ENCODE results near the gene NKIRAS1. TPM values are rescaled to one million over a fixed set of nuclear protein-coding genes. Genes with fewer than 3 reads are reported as not detected.

Gene NKIRAS1
- total RNA-seq, 1 donor from 2014 or later, result 30.9 TPM

DNA sequence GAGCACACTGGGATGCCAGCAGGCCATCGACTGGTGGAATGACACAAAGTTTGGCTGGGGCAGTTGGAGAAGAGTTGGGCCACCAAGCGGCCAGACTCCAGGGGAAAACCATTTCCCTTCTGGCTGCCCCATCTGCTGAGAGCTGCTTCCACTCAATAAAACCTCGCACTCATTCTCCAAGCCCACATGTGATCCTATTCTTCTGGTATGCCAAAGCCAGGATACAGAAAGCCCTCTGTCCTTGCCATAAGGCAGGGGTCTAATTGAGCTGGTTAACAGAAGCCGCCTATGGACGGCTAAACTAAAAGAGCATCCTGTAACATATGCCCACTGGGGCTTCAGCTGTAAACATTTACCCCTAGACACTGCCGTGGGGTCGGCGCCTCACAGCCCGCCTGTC is 55.1 kb downstream of the NKIRAS1 start:
- H3K4me3 Mint-ChIP-seq, result no peak overlapping the region
- H3F3A ChIP-seq (ENCODE audit: low read depth), result peaks cover 31% of the 10 kb centered on the region
- H3K9me3 Mint-ChIP-seq, result peaks cover 3% of the 10 kb centered on the region
- H3K27ac Mint-ChIP-seq, result no peak overlapping the region
- H3K27me3 ChIP-seq, result no peaks in the 10 kb centered on the region
- peaks cover 99% of the 10 kb centered on the region for H4K20me1 ChIP-seq (ENCODE audit: low read depth)
- TF ChIP-seq EZH2 (IDR thresholded peaks at IDR 0.05) (no peak), CTCF (IDR thresholded peaks at IDR 0.05) (no peak), EZH2phosphoT487 (IDR thresholded peaks at IDR 0.05) (no peak)
- H2AFZ ChIP-seq (replicated peaks), result no peak overlapping the region
- no peak overlapping the region for H3K4me3 ChIP-seq
- no peak overlapping the region for H3K27ac ChIP-seq
- peaks cover 37% of the 10 kb centered on the region for H3K4me1 Mint-ChIP-seq
- no peak overlapping the region for H3K4me2 ChIP-seq
- H3K9me3 ChIP-seq (ENCODE audit: low read depth), result no peaks in the 10 kb centered on the region
- peaks cover 40% of the 10 kb centered on the region for H3K4me1 ChIP-seq
- H3K36me3 Mint-ChIP-seq, result peaks cover 16% of the 10 kb centered on the region
- no peaks in the 10 kb centered on the region for H3K36me3 ChIP-seq
- H3K79me2 ChIP-seq (ENCODE audit: low read depth), result peaks cover 100% of the 10 kb centered on the region
- H3K27me3 Mint-ChIP-seq (ENCODE audit: insufficient read depth, low read depth), result no peaks in the 10 kb centered on the region
- DNase-seq (ENCODE audit: low spot score), result no peak
- H3K9ac ChIP-seq, result no peak overlapping the region

GRCh38 chr3:23859839-23860382 is 56.9 kb downstream of the NKIRAS1 start:
- no peak for DNase-seq (ENCODE audit: low spot score)
- peaks cover 19% of the 10 kb centered on the region for H3K36me3 Mint-ChIP-seq
- Histone ChIP-seq H3K9ac (no peak overlapping the region), H4K20me1 (ENCODE audit: low read depth) (peaks cover 96% of the 10 kb centered on the region), H2AFZ (replicated peaks) (no peak overlapping the region), H3K4me2 (no peak overlapping the region), H3K36me3 (no peaks in the 10 kb centered on the region), H3K27ac (no peak overlapping the region), H3K27me3 (no peaks in the 10 kb centered on the region), H3K4me1 (peaks cover 28% of the 10 kb centered on the region), H3F3A (ENCODE audit: low read depth) (peaks cover 19% of the 10 kb centered on the region), H3K9me3 (ENCODE audit: low read depth) (no peaks in the 10 kb centered on the region), H3K79me2 (ENCODE audit: low read depth) (peaks cover 100% of the 10 kb centered on the region), H3K4me3 (no peak overlapping the region)
- peaks cover 3% of the 10 kb centered on the region for H3K9me3 Mint-ChIP-seq
- TF ChIP-seq EZH2 (IDR thresholded peaks at IDR 0.05) (no peak), CTCF (IDR thresholded peaks at IDR 0.05) (no peak), EZH2phosphoT487 (IDR thresholded peaks at IDR 0.05) (no peak)
- H3K27ac Mint-ChIP-seq, result no peak overlapping the region
- no peaks in the 10 kb centered on the region for H3K27me3 Mint-ChIP-seq (ENCODE audit: insufficient read depth, low read depth)
- no peak overlapping the region for H3K4me3 Mint-ChIP-seq
- H3K4me1 Mint-ChIP-seq, result peaks cover 23% of the 10 kb centered on the region

DNA sequence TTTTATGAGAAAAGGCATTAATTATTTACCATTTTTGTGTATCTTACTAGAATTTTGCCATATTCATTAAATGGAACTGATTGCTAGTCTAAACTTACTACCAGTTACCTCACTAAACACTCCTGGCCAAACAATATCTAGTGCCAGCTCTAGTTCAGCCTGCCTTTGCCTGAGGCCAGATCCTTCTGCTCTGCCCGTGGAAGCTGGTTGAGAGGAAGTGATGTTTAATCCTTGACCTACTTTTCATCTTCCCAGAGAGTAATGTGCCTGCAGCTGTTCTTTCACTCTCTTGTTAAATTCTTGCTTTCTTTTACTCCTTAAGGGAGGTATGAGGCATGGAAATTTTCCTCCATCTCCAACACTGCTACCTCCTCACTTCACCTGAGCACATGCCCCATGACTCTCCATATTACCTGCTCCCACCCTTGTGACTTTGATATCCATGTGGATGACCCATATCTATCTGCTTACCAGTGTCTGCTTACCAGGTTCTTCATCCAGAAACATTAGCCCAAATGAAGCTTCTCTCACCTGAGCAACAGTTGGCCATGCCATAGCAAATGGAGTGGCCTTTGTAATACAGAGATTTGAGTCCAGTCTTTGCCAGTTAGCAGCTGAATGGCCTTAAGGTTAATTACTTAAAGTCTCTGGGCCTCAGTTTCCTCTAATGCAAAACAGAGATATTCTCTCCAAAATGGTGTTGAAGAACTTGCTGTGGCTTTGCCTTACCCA is 57.6 kb downstream of the NKIRAS1 start:
- Histone ChIP-seq H3K79me2 (ENCODE audit: low read depth) (peaks cover 100% of the 10 kb centered on the region), H3K9me3 (ENCODE audit: low read depth) (no peaks in the 10 kb centered on the region), H3K9ac (no peak overlapping the region), H3K36me3 (no peaks in the 10 kb centered on the region), H3K27ac (no peak overlapping the region), H3K4me3 (no peak overlapping the region), H3K4me1 (peaks cover 21% of the 10 kb centered on the region), H3F3A (ENCODE audit: low read depth) (peaks cover 12% of the 10 kb centered on the region), H2AFZ (replicated peaks) (no peak overlapping the region), H4K20me1 (ENCODE audit: low read depth) (peaks cover 96% of the 10 kb centered on the region), H3K27me3 (no peaks in the 10 kb centered on the region), H3K4me2 (no peak overlapping the region)
- H3K4me3 Mint-ChIP-seq, result no peak overlapping the region
- H3K36me3 Mint-ChIP-seq, result peaks cover 21% of the 10 kb centered on the region
- no peak overlapping the region for H3K27ac Mint-ChIP-seq
- no peak for DNase-seq (ENCODE audit: low spot score)
- TF ChIP-seq EZH2 (IDR thresholded peaks at IDR 0.05) (no peak), CTCF (IDR thresholded peaks at IDR 0.05) (no peak), EZH2phosphoT487 (IDR thresholded peaks at IDR 0.05) (no peak)
- peaks cover 3% of the 10 kb centered on the region for H3K9me3 Mint-ChIP-seq
- no peaks in the 10 kb centered on the region for H3K27me3 Mint-ChIP-seq (ENCODE audit: insufficient read depth, low read depth)
- peaks cover 15% of the 10 kb centered on the region for H3K4me1 Mint-ChIP-seq

Measured in neural progenitor cell (in vitro differentiated cells).